ENCODE measurements around the gene DERA. TPM values are rescaled to one million over a fixed set of nuclear protein-coding genes. Genes with fewer than 3 reads are reported as not detected.

Gene DERA
- total RNA-seq, result 73.1 and 77.6 TPM in 2 replicates

DNA sequence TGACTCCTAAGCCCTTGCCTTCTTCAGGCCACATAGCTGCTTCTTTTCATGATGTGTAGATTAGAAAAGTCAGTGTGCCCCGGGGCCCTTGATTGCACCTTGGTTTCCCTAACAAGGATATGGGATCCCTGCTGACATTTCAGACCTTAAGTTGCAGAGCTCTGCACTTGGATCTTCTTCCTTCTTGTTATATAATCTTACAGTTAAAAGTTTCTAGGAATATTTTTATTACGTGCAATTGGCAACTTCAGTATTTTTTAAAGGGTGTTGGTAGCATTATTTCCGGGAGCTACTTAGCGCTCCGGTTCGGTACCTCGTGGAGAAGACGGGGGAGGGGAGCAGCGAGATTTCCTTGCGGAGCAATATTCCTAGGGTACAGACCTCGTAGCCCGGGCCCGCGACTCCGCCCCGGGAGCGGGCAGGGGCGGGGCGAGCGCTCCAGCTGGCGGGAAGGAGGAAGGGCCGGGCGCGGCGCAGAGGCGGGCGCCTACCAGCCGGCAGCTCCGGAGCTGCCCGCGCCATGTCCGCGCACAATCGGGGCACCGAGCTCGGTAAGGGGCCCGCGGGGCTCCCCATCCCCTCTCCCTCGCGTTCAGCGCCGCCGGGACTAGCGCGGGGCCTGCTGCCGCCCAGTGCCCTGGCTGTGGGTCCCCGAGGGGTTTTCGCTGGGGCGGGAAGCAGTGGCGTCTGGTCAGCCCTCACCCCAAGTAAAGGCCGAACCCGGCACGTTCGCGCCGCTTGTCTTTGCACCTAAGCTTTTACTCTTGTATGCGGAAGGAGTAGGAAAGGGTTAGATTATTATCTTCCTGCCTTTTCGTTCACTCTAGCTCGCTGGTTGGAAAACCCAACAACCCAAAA is at the start of gene DERA:
Gene DERA, plus strand, starts transcription at position 469 of the 858 bp plus-strand sequence. Its CDS starts 52 bp downstream, at position 521.

GRCh38 chr12:15882118-15882971 is 28.8 kb upstream of the DERA start, which contains the start of gene STRAP:
TSS of gene STRAP (plus strand) at chr12:15882387. CDS start at chr12:15882708, 321 bp downstream.

Other genes starting within 250 kb of the DERA start
- gene EPS8, start 121.9 kb upstream of the DERA start, total RNA-seq, result 15.2 and 28.1 TPM in 2 replicates
- gene STRAP, start 28.9 kb upstream of the DERA start, total RNA-seq, result 74.5 and 86.3 TPM in 2 replicates